Measurements from ENCODE around the gene CYTH4.
A peak's percentile ranks its signal among the peaks of the same experiment; 100 is the strongest.
"Not testable (repeated sequence)": the region's sequence is repeated elsewhere in the genome, so short reads cannot be mapped to it uniquely, and the experiment has no call there.

CYTH4 gene

DNA sequence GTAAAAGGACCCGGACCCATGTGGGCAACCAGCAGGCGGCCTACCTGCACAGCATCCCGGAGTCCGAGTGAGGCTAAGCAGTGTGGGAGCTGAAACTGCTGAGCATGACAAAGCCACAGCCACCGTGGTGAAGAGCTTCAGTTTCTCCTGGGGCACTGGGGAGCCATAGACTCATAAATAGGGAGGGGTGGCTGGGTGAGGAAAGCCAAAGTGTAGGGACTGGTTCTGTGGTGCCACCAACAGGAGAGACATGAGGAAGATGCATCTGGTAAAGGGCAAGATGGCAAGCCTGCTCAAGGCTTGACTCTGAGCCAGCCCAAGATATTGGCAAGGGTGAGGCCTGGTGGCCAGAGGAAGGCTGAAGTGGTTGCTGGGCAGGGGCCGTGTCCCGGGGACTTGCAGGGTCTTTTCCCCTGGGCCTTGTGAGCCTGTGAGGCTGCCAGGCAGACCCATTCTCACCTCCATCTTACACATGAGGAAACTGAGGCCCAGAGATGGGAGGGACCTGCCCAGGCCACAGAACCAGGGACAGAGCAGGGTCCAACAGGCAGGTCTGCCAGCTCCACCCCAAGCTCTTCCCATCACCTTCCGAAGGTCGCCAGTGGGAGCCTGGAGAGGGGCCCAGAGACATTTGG lies 30.4 kb downstream of the CYTH4 start:
- no peak for DNase-seq

DNA sequence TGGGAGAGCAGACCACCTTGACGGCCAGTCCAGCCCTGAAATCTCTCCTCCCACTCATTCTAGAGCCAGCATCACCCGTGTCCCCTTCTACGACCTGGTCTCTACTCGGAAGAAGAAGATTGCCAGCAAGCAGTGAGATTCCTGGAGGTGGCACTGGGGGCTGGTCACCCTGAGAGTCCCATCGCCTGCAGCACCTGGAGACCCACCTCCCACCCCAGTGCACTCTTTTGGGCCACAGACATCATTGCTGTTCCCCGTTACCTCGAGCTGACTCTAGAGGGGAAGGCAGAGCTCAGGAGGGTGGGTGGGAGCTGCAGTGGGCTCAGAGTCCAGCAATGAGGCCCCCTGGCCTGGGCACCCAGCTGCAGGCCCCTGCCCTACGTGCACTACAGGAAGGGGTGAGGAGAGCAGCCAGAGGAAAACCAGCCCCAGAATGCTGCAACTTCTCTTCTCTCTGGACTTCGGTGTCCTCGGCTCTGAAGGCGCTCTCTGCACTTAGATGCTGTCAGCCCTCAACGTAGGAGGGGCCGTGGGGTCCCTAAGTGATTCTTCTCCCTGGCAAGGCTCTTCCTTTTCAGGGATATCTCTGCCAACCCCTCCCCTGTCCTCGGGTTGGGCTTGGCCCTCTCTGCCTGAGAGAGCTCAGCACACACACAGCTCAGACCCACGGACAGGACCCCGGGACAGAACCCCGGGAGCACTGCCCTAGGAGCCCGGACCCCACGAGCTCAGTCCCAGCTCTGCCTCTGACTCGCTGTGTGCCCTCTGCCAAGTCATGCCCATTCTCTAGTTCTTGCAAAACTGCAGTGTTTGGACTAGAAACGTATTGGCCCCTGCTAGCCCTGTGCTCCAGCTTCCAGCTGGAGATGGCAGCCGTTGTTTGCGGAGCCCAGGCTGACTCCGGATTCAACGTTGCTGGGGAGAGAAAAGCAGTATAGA lies 31.3 kb downstream of the CYTH4 start:
- no peak for DNase-seq

DNA sequence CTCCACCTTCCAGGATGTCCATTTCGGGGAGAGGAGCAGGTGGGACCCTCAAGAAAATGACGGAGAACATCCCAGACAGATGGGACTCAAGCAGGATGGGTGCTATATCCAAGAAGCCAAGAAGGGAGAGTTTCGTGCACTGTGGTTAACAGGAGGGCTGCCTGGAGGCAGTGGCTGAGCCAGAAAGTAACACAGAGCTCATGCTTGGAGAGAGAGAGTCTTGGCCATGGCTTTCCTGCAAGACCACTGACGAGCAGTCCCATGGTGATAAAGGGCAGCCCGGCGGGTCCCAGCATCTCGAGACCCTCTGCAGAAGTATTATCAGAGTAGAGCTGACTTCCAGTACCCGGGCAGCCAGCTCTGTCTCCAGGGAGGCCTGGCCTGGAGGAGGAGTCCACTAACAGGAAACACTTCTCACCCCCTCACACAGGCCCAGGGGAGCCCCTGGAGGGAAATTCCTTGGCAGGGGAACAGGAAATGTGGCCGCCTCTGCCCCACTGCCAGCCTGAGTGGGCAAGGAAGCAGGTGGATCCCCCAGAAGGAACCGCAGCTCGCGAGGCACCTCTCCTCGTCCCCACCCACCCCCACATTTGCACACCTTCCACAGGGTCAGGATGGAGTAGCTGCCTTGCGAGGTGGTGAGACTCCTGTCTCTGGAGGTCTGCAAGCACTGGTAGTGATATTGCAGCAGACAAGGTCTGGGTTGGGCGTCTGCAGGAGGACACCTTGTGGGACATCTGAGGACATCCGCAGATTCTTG lies 32.2 kb downstream of the CYTH4 start:
- peak; percentile 62 for DNase-seq

DNA sequence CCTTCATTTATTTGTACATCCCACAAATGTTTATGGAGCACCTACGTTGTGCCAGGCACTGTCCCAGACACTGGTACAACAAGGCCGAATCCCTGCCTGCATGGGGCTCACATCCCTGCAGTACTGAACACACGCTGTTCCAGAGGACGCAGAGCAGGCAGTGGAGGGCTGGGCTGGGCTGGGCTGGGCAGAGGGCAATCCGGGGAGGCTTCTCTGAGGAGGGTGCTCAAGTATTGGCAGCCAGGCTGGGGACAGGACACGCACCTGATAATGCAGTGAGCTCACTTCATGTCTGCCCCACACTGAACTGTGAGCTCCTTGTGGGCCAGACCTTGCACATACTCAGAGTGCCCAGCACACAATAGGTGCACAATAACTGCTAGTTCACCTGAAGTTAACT lies 34.1 kb downstream of the CYTH4 start:
- DNase-seq = no peak

DNA sequence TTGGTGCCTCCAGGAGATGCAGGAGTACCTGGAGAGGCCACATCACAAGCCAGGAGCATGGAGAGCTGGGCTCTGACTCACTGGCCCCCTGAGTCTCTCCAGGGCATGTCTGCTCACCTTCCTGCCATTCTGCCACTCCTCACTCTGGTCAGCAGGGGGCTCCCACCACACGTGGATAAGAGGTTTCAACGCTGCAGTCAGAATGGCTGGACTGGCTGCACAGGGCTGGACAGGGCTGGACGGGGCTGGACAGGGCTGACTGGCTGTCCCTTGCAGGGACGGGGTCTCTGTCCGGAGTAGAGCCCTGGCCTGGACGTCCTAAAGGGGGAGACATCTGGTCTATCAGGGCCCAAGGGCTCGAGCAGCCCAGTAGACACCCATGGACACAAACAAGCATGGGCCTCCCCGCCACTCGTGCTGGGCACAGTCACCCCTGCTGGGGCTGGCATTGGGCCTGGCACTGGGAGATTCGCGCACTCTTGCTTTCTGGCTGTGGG lies 34.6 kb downstream of the CYTH4 start:
- DNase-seq = peak; percentile 76

DNA sequence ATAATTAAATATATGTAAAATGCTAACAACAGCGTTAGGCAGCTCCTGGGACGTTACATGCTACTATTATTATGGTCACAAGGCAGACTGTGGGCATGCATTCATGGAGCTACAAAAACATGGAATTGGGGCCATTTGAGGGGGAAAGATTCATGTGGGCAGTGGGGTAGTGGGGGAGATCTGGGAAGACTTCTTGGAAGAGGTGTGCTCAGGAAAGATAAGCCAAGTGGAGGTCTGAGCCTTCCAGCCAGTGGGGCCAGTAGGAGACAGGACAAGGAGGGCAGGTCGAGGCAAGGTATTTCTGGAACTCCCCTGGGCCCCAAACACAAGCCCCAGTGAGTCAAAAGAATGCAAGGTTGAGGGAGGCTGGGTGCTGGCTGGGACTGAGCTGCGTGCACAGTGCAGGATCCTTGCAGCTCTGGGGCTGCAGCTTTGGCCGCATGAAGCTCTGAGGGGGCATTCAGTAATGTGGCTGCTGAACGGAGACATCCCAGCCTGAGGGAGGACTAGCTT lies 35.4 kb downstream of the CYTH4 start:
- no peak for DNase-seq

DNA sequence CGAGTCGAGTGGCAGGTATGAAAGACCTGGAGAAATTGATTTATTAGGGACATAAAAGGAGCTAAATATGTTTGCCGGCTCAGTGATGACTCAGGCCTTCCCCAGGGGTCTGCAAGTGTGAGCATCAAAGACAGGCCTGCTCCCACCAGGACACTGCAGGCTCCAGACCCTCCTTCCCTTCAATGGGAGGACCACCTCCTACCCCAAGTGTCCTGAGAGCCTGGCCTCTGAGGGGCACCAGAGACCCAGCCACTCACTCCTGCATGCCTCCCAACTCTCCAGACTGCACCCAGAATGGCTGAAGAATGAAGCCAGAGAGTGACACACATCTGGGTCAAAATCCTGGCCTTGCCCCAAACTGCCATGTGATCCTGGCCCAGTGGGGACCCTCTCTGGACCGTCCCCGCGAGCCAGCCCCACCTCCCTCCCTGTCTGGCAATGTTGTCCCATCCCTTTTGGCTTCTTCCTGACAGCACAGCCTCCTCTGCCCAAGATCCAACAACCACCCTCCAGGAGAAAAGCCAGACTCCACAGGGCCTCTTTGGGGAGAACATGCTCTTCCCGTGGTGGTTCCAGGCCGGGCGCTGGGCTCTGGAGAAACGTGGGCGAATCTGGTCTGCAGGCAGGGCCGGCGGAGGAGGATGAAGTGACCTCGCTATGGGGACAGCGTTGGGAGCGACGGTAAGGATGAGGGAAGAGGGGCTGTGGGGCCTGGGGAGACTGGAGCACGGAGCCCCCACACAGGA lies 36.2 kb downstream of the CYTH4 start:
- DNase-seq = no peak

DNA sequence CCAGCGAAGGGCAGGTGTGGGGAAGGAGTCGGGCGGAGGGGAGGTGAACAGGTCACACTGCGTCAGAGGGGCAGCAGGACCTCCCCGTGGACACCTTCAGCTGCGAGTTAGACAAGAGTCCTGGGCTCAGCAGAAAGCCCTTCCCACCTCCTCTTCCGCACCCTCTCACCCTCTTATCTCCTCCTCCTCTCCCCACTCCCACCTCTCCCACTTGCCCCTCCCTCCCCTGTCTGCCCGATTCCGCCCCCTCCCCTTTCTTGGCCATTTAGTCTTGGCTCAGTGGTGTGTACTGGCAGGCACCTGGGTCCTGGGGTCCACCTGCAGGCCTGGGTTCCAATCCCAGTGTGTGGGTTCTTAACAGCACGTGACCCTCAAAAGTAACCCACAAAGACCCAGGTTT lies 37.2 kb downstream of the CYTH4 start:
- DNase-seq = no peak

DNA sequence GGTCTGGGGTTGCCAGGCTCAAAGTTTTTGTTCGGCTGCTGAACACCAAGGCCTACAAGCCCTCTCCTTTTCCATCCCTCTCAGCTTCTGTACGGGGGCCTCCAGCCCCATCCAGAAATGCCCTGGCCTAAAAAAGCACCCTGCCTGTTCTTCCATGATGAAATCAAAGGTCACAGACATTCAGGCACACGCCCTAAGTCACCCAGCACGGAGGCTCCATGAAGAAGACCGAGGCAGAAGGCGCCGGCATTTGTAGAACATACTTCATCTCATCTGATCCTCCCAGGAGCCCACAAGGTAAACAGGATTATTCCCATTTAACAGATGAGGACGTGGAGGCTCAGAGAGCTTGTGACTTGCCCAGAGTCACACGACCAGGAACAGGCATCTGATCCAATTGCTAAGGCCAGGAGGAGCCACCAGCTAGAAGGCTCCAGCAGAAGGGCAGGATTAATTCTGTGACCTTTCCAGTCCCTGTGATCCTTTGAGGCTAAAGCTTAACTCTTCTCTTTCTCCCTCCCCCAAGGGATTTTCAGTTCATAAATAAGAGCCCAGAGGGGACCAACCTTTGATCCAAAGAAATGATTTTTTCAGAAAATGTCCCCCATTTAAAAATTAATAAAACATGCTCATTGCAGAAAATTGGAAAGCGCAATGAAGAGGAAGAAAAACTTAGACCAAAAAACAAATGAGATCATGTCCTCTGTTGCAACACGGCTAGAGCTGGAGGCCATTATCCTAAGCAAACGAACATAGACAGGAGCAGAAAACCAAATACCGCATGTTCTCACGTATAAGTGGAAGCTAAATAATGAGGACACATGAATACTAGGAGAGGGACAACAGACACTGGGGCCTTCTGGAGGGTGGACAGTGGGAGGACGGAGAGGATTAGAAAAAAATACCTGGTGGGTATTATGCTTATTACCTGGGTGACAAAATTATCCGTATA lies 38.7 kb downstream of the CYTH4 start:
- no peak for DNase-seq

DNA sequence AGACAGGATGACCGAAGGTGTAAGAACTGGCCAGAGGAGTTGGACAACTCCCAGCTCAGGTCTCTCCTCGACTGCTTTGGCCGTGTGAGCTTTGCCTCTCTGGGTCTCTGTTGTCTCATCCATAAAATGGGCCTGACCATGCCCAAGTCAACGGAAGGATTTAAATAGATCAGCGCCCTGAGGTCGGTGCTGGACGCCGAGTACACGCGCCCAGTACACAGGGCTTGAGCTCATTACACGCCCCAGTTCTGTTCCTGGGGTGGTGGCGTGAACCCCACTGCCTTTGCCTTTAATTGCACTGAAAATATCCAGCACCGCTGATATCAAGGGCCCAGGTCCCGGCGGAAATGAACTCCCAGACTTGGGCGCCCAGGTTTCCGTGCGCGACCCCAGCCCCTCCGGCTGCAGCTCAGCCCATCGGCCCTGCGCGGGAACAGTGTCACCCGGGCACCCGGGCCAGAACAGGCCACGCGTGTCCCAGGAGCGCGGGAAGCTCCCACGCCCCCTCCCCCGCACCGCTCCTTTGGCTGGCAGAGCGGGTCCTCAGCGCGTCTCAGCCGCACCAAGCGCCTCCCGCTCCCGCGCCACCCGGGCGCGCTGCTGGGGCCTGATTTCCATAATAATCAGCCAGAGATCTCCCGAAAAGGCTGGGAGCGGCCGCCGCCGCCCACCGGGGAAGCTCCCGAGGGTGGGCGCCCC lies 42.2 kb downstream of the CYTH4 start:
- no peak for DNase-seq

DNA sequence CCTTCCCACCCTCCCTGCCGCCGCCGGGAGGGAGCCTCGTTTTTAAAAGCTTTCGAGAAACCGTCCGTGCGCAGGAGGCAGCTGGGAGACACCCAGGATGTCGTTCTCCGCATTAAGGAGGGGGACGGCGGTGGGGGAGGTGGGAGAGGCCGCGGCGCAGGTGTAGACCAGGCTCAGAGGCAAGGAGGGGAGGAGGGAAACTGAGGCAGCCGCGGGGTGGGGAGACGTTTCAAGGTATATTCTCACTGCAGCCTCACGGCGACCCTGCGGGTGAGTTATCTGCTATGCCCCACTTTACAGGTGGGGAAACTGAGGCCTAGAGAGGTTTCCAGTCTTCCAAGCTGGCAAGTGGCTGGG lies 42.7 kb downstream of the CYTH4 start:
- DNase-seq = no peak

DNA sequence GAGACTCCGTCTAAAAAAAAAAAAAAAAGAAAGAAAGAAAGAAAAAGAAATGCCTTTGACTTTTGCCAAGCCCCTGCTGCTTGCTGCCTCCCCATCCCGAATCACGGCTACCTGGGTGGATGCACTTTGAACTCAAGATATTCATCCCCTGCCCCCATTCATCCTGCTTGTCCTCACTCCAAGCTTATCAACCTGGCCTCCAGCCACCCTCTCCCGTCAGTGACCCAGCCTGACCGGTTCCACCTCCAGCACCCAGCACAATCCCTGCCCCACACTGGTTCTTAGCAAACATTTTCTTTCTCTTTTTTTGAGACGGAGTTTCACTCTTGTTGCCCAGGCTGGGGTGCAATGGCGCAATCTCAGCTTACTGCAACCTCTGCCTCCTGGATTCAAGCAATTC lies 44.4 kb downstream of the CYTH4 start:
- DNase-seq = no peak

DNA sequence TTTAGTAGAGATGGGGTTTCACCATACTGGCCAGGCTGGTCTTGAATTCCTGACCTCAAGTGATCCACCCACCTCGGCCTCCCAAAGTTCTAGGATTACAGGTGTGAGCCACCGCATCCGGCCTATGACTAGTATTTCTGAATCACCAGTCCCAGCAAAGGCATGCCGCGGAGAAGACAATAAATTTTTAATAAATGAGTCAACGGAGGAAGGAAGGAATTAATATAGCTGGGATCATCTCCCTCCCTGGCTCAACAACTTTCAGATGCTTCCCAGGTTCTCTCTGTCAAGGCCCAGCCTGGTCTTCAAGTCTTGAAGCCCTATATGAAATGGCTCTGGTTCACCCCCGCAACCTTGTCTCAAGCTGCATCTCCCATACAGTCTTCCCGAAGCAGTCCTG lies 45.7 kb downstream of the CYTH4 start:
- DNase-seq = no peak

DNA sequence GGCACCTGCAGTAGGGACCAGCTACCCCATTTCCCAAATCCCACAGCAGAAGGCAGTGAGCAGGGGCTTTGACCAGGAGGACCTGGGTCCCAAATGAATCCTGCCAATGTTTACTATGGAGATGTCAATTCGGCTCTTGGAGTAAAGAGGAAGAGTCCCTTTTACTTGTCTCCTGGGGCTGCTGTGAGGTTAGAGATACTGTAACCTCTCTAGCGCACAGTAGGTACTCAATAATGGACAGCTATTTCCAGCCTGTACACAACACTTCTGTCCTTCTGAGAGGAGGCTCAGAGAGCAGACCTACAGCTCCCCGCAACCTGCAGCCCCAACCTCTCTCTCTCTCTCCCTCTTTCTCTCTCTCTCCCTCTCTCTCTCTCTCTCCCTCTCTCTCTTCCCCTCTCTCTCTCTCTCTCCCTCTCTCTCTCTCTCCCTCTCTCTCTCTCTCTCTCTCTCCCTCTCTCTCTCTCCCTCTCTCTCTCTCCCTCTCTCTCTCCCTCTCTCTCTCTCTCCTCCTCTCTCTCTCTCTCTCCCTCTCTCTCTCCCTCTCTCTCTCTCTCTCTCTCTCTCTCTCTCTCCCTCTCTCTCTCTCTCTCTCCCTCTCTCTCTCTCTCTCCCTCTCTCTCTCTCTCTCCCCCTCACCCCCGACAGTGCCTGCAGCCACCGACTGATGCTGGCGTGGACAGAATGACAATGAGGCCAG lies 46.4 kb downstream of the CYTH4 start:
- not testable (repeated sequence) for DNase-seq

DNA sequence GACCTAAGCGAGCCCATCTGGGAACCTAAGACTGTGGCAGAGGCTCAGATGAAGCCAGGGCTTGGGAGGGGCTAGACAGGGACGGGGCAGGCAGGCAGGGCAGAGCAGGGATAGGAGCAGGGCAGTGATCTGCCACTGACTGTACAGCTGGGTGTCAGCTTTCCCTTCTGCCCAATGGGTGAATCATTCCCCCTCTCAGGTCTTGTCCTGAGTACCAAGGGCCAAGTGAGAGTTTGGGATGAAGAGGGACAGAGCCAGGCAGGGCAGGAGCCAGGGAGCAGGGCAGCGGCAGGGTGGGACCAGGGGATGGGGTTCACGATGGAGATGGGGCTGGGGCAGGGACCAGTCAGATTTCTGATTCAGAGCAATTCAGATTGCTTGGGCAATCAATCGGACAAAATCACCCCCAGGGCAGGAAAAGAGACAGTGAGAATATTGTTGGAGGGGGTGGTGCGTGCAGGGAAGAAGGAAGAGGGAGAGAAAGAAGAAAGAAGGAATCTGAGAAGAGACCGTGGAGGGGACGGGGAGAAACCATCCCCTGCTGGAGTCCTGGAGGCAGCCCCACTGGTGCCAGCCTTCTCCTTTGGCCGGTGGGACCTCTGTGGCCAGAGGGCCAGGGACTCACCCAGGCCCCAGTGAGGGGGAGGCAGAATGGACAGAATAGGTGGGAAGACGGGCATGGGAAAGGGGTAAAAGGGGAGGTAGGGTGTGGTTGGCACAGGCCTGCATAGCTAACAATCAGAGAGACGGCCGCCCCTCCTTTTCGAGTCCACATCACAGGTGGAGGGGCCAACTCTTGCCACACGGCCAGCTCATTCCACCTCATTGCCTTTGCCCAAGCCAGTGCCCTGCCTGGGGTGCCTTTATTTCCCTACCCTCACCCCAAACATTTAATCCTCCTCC lies 47.2 kb downstream of the CYTH4 start:
- DNase-seq = no peak

DNA sequence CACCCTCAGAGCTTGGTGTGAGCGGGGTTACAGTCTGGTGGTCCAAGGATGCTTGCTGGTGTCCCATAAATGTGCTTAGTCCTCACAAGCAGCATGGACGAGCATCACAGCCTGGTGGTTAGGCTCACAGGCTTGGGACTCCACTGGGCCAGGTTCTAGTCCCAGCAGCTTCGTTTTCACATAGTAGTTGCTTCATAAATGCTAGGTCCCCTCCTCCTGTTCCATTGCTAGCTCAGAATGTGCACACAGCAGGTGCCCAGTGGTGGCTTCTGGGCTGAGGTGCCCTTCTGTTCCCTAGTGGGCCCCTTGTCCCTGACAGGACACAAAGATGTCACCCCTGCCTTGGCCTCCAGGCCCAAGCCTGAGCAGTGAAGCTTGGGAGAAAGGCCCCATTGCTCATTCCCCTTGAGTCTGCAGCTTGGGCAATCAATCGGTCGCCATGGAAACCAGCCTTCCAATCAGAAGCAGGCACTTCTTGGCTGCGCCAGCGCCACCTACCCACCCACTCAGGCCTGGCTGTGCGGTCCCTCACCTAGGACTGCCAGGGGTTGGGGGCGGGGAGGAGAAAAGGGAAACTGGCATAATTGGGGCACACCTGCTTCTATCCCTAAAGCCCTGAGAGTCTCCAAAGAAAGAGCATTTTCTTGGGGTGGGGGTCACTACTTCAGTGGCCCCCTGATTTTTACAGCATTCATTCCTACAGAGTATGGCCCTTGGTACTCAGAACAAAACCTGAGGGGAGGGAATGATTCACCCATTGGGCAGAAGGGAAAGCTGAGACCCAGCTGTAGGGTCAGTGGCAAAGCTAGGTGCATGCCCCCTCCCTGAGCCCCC lies 48.1 kb downstream of the CYTH4 start:
- DNase-seq = peak; percentile 41

DNA sequence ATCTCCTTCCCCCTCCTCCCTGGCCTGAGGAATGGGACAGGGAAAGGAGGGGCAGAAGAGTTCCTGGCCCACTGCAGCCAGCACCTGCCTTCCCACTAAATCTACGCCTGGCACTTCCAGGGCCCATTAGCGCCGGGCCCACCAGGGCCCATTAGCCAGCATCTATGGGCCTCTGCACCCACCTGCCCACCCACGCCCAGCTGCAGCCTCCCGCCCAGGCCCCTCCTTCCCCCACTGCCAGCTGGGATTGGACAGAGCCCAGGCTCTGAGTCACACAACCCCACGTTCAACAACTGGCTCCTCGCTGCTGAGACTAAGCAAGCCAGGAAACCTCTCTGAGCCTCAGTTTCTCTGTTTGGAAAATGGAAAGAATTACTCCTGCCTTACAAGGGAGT lies 48.7 kb downstream of the CYTH4 start:
- DNase-seq = no peak

Data from CD4-positive, alpha-beta T cell treated with Interleukin-21 for 1 hour (primary cell).